Right ventricle myocardium superior (tissue), 1 donor: ENCODE measurements around the gene TP53RK. TPM values are rescaled to one million over a fixed set of nuclear protein-coding genes. Genes with fewer than 3 reads are reported as not detected.

Experiments
- ATAC-seq: fragments of 200-7000 bp; cut with Tn5 transposase; one replicate; pipeline ENCODE4 v1.9.1; 2020; ENCODE audit warnings: mild to moderate bottlenecking; ENCODE audit not compliant: poor library complexity
- DNase-seq: peaks from one replicate; pipeline ENCODE4 v3.0.0-alpha.2; 2020
- intact Hi-C: fragments of 100-400 bp; cut with DNase I; formaldehyde crosslinking; loops from one replicate; pipeline ENCODE4 v1.11.2; 2022
- total RNA-seq: library from RNA; stranded (reverse); fragmentation: NEBNext Ultra II Directional; extraction: Animal tissue kit (Norgen Biotek cat#: 25700); gene quantifications from one replicate; pipeline ENCODE4 v1.2.1, GENCODE V29; 2021
- donor health status: DM: no; HTN: yes; CAD: no; lungs with severe emphysema.

The TP53RK gene
- total RNA-seq, 1 donor from 2014 or later, result 5.0 TPM

GRCh38 chr20:46635514-46636136 lies 53.6 kb downstream of the TP53RK start:
- DNase-seq (no peak), ATAC-seq (no peak)
- intact Hi-C loops, result no loop called here

- ATAC-seq (no peak), DNase-seq (no peak)
- intact Hi-C loops, result no loop called here
Observed at GRCh38 chr20:46634528-46634927, 54.7 kb downstream of the TP53RK start.

Other genes with a start within 250 kb of the TP53RK start
- gene ZNF334, start 175.9 kb downstream of the TP53RK start, total RNA-seq, result 0.40 TPM
- not detected for gene OCSTAMP, start 138.8 kb downstream of the TP53RK start, total RNA-seq
- gene SLC13A3, start 38.0 kb downstream of the TP53RK start, total RNA-seq, result 0.30 TPM
- gene SLC2A10, start 20.2 kb upstream of the TP53RK start, total RNA-seq, result 2.6 TPM
- gene EYA2, start 205.4 kb upstream of the TP53RK start, total RNA-seq, result 0.65 TPM